ENCODE measurements around the gene FOXP3.

DNA sequence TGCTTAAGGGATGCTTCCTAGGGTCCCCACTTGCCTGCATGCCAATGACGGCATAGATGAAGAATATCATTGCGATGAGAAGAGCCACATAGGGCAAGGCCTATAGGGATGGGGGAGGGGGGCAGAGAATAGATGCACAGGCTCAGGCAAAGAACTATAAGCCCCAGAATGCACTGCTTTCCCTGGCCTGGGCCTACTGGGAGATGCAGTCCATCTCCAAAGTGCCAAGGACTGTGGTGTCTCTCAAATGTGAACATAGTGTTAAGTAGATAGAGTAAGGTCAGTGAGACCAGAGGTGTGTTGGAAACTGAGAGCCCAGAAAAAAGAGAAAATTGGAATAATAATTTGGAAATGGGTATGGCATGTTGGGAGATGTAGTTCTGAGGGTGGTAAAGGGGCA lies 52.3 kb downstream of the FOXP3 start:
- TF ChIP-seq POLR2AphosphoS5 (IDR thresholded peaks at IDR 0.05; ENCODE audit: low read depth, low read length), result no peak
- TF ChIP-seq, protein P1, sequence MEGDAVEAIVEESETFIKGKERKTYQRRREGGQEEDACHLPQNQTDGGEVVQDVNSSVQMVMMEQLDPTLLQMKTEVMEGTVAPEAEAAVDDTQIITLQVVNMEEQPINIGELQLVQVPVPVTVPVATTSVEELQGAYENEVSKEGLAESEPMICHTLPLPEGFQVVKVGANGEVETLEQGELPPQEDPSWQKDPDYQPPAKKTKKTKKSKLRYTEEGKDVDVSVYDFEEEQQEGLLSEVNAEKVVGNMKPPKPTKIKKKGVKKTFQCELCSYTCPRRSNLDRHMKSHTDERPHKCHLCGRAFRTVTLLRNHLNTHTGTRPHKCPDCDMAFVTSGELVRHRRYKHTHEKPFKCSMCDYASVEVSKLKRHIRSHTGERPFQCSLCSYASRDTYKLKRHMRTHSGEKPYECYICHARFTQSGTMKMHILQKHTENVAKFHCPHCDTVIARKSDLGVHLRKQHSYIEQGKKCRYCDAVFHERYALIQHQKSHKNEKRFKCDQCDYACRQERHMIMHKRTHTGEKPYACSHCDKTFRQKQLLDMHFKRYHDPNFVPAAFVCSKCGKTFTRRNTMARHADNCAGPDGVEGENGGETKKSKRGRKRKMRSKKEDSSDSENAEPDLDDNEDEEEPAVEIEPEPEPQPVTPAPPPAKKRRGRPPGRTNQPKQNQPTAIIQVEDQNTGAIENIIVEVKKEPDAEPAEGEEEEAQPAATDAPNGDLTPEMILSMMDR (IDR thresholded peaks at IDR 0.05), result no peak
- TF ChIP-seq, protein P2, sequence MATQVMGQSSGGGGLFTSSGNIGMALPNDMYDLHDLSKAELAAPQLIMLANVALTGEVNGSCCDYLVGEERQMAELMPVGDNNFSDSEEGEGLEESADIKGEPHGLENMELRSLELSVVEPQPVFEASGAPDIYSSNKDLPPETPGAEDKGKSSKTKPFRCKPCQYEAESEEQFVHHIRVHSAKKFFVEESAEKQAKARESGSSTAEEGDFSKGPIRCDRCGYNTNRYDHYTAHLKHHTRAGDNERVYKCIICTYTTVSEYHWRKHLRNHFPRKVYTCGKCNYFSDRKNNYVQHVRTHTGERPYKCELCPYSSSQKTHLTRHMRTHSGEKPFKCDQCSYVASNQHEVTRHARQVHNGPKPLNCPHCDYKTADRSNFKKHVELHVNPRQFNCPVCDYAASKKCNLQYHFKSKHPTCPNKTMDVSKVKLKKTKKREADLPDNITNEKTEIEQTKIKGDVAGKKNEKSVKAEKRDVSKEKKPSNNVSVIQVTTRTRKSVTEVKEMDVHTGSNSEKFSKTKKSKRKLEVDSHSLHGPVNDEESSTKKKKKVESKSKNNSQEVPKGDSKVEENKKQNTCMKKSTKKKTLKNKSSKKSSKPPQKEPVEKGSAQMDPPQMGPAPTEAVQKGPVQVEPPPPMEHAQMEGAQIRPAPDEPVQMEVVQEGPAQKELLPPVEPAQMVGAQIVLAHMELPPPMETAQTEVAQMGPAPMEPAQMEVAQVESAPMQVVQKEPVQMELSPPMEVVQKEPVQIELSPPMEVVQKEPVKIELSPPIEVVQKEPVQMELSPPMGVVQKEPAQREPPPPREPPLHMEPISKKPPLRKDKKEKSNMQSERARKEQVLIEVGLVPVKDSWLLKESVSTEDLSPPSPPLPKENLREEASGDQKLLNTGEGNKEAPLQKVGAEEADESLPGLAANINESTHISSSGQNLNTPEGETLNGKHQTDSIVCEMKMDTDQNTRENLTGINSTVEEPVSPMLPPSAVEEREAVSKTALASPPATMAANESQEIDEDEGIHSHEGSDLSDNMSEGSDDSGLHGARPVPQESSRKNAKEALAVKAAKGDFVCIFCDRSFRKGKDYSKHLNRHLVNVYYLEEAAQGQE (IDR thresholded peaks at IDR 0.05; ENCODE audit: insufficient read depth in 1 of 2, low read depth in 2 of 2, low read length in 1 of 2), result no peak
